Activated T-cell treated with anti-CD3 and anti-CD28 coated beads, Interleukin-2, amount 50 U/mL, for 4 hours (primary cell): ENCODE results near the gene RFNG. TPM values are rescaled to one million over a fixed set of nuclear protein-coding genes. Genes with fewer than 3 reads are reported as not detected.

Experiments used
- ATAC-seq, 2 donors: fragments of 200-7000 bp; cut with Tn5 transposase; one replicate each; pipeline ENCODE4 v1.10.0; 2021
- DNase-seq: peaks from one replicate; pipeline ENCODE4 v3.0.0-alpha.2; 2020
- H3K27me3 Mint-ChIP-seq: one replicate; pipeline ENCODE4 v1.8.0; 2021; ENCODE audit warnings: low read depth, mixed read lengths
- H3K36me3 Mint-ChIP-seq: one replicate; pipeline ENCODE4 v1.8.0; 2022; ENCODE audit warnings: mixed read lengths; ENCODE audit not compliant: insufficient read depth
- H3K4me1 Mint-ChIP-seq: one replicate; pipeline ENCODE4 v1.8.0; 2021; ENCODE audit warnings: low read depth, mixed read lengths
- H3K4me3 Mint-ChIP-seq: one replicate; pipeline ENCODE4 v1.8.0; 2021; ENCODE audit warnings: mild to moderate bottlenecking, moderate library complexity, mixed read lengths
- H3K9me3 Mint-ChIP-seq: one replicate; pipeline ENCODE4 v1.8.0; 2021; ENCODE audit warnings: mixed read lengths
- total RNA-seq, 3 donors: library from RNA; stranded (reverse); gene quantifications; one replicate each; pipeline ENCODE4 v1.2.1, GENCODE V29; 2021

RFNG gene
- total RNA-seq, 3 donors from 2014 or later: 20.3 to 21.5 (median 20.4) TPM

DNA sequence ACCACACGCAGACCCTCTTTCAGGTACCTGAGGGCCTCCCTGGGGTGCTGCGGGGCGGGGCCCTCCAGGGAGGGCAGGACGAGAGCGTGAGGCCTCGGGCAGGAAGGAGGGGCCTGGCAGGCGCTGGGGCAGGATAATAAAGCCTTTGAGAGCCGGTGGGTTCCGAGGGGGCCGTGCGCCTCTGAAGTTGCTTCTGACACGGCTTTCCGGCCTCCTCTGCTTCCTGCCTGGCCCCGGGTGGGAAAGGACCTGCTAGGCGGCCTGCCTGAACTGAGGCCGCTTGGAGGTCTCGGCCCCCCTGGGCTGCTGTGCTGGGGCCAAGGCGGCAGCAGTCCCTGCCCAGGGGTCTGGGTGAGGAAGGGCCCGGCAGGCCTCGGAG is 39.4 kb downstream of the RFNG start:
- Mint-ChIP-seq H3K4me3 (no peak overlapping the region), H3K27me3 (no peaks in the 10 kb centered on the region), H3K36me3 (no peaks in the 10 kb centered on the region), H3K9me3 (no peaks in the 10 kb centered on the region), H3K4me1 (no peaks in the 10 kb centered on the region)
- DNase-seq (no peak), ATAC-seq (no peak)

DNA sequence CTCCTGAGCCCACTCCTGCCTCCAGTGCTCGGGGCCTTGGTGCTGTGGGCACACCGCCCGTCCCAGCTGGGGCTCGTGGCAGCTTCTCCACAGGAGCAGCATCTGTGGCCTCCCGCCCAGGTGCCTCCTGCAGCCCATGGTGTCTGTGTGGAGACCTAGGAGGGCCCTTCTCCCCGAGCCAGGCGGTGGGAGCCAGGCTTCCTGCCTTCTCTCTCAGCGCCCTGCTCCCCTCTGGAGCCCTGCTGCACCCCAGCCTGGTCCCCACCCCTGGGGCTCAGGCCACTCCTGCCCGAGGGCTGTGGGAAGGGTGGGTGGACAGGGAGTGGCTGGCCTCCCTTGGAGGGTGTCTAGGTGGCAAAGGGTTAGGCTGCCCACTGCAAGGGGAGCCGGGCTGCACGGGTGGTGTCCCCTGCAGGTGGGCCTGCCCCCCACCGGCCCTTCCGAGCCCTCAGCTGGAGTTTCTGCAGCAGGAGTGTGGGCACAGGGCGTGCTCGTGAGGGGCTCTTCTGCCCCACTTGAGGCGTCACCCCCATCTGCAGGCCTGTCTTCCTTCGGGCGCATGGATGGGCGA is 39.9 kb downstream of the RFNG start:
- Mint-ChIP-seq H3K27me3 (no peaks in the 10 kb centered on the region), H3K4me3 (no peak overlapping the region), H3K4me1 (no peaks in the 10 kb centered on the region), H3K9me3 (no peaks in the 10 kb centered on the region), H3K36me3 (no peaks in the 10 kb centered on the region)
- DNase-seq (no peak), ATAC-seq (no peak)

DNA sequence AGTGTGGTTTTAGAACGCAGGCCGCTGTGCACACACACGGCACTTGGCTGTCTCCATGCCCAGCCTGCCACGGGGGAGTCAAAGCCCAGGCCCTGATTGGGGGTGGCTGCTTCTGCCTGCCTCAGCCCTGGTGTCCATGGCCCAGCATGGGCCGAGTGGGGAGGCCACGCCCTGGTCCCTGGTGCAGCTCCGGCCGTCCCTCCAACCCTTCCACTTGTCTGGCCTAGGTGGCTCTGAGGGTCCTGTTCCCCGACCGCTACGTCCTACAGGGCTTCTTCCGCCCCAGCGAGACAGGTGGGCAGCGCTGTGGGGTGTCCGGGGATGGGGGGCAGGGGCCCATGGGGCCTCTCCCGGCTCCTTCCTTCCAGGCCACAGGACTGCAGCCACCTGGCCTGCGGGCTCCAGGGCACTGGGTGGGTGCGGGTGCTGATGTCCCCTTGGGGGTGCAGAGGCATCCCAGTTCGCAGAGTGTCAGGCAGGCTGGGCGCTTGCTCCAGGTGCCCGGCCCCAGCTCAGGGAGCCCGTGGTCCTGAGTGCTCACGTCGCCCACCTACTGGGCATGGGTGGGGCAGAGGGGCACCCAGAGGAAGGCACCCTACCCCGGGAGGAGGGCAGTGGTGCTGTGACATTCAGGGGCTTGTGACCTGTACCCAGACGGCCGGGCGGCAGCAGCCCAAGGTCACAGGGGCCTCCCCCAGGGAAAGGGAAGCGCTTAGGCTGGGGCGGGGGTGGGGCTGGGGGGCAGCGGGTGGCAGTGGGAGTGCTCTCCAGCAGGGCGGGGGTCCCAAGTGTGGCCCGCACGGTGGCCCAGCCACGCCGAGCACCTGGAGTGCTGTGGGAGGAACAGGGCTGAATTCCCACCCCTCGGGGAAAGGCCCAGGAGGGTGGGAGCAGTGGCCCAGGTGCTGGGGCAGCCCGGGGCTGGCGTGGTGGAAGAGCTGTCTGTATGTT is 40.8 kb downstream of the RFNG start:
- H3K9me3 Mint-ChIP-seq: no peaks in the 10 kb centered on the region
- ATAC-seq: no peak
- DNase-seq: no peak
- H3K36me3 Mint-ChIP-seq: no peaks in the 10 kb centered on the region
- no peaks in the 10 kb centered on the region for H3K4me1 Mint-ChIP-seq
- no peaks in the 10 kb centered on the region for H3K27me3 Mint-ChIP-seq
- no peak overlapping the region for H3K4me3 Mint-ChIP-seq

DNA sequence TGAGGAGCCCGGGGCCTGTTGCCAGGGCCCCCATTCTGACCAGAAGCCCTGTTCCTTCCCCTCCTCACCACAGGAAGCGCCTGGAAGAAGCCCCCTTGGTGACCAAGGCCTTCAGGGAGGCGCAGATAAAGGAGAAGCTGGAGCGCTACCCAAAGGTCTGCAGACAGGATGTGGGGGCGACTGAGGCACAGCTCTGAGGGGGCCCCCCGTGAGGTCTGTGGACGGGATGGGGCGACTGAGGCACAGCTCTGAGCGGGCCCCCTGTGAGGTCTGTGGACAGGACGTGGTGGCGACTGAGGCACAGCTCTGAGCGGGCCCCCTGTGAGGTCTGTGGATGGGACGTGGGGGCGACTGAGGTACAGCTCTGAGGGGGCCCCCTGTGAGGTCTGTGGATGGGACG is 42.2 kb downstream of the RFNG start:
- DNase-seq (no peak), ATAC-seq (no peak)
- Mint-ChIP-seq H3K36me3 (no peaks in the 10 kb centered on the region), H3K9me3 (no peaks in the 10 kb centered on the region), H3K27me3 (no peaks in the 10 kb centered on the region), H3K4me1 (no peaks in the 10 kb centered on the region), H3K4me3 (no peak overlapping the region)

DNA sequence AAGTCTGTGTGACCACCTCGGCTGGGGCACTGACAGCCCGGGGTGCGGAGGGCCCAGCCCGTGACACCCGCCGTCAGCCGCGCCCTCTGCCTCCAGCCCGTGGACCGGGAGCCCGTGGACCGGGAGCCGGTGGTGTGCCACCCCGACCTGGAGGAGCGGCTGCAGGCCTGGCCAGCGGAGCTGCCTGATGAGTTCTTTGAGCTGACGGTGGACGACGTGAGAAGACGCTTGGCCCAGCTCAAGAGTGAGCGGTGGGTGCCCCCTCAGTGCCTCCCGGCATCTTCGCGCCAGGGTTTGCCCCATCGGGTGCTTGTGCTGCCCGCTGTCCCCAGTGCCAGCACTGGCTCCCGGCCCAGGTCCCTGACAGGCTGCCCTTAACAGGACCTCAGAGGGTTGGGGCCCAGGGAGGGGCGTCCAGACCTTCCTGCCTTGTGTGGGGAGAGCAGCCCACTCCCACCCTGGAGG is 42.6 kb downstream of the RFNG start:
- Mint-ChIP-seq H3K4me1 (no peaks in the 10 kb centered on the region), H3K27me3 (no peaks in the 10 kb centered on the region), H3K9me3 (no peaks in the 10 kb centered on the region), H3K36me3 (no peaks in the 10 kb centered on the region), H3K4me3 (no peak overlapping the region)
- ATAC-seq: no peak
- DNase-seq: no peak

DNA sequence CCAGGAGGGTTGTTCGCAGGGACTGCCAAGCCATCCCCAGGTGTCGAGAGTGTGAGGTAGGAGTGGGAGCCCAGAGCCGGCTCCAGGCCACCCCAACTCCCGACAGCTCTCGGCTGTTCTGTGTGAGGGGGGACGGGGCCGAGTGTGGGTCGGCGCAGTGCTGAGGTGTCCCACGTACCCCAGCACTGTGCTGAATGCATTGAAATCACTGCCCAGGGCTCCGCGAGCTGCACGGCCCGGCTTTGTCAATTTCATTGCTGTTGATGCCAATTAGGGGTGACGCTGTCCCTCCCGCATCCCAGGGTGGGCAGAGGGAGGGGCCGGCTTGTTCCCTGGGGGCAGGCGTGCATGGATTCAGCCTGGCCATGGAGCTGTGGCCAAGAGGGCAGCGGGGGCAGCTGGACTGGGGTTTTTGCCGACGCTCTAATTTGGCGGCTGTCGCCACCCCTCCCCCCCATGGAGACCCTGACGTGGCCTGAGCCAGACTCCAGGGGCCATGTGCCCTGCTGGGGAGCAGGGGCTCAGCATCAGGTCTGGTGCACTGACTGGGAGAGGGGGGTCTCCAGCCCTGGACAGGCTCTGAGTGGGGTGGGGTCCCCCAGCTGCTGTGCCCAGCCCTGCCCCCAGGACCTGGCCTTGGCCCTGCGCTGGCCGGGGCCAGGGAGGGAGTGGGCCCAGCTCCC is 43.2 kb downstream of the RFNG start:
- Mint-ChIP-seq H3K9me3 (no peaks in the 10 kb centered on the region), H3K27me3 (no peaks in the 10 kb centered on the region), H3K36me3 (no peaks in the 10 kb centered on the region), H3K4me1 (no peaks in the 10 kb centered on the region), H3K4me3 (no peak overlapping the region)
- ATAC-seq: no peak
- no peak for DNase-seq

DNA sequence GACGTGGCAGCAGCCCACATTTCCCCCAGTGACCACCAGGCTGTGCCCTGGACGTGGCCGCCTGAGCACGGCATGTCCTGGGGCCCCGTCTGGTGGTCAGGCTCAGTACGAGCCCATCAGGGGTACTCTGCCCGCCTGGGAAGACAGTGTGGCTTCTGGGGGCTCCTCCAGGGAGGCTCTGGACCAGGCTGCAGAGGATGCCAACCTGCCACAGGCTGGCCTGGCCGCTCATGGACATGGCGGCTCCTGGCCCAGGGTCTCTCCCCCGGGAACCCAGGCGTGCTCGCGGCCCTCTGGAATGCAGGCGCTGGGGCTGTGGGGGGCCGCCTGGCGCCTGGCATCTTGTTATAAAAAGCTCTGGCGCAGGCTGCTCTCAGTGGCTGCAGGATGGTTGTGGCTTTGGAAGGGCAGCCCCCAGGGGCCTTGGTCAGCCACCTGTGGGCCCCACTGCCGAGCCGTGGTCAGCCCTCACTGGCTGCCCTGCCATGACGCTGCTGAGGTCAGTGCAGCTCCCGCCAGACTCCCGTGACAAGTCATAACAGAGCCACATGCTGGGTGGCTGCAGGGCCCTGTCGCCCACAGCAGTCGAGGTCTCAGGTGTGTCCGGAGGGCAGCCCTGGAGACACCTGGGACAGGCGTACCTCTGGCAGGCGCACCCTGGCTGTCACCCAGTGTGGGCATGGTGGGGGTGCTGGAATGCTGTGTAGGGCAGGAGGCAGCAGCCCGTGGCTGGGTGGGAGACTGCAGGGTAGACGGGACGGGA is 43.9 kb downstream of the RFNG start:
- no peak for DNase-seq

DNA sequence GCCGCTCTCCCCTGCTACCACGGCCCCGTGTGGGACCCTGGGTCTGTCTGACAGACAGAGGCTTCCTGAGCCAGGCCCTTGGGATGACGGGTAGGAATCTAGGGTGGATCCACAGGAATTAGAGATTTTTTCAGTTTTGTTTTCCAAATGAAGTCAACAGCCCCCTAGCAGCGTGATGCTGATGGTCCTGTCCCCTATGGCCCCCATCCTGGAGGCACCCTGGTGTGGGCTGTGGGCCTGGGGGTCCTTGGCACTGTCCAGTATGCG is 44.5 kb downstream of the RFNG start:
- H3K4me3 Mint-ChIP-seq: no peak overlapping the region
- H3K9me3 Mint-ChIP-seq: no peaks in the 10 kb centered on the region
- no peak for ATAC-seq
- H3K36me3 Mint-ChIP-seq: no peaks in the 10 kb centered on the region
- no peaks in the 10 kb centered on the region for H3K4me1 Mint-ChIP-seq
- no peaks in the 10 kb centered on the region for H3K27me3 Mint-ChIP-seq
- no peak for DNase-seq

More for the DNA sequence above, 43.9 kb downstream of the RFNG start:
- ATAC-seq: no peak
- no peaks in the 10 kb centered on the region for H3K27me3 Mint-ChIP-seq
- no peaks in the 10 kb centered on the region for H3K4me1 Mint-ChIP-seq
- H3K4me3 Mint-ChIP-seq: no peak overlapping the region
- no peaks in the 10 kb centered on the region for H3K9me3 Mint-ChIP-seq
- no peaks in the 10 kb centered on the region for H3K36me3 Mint-ChIP-seq

DNA sequence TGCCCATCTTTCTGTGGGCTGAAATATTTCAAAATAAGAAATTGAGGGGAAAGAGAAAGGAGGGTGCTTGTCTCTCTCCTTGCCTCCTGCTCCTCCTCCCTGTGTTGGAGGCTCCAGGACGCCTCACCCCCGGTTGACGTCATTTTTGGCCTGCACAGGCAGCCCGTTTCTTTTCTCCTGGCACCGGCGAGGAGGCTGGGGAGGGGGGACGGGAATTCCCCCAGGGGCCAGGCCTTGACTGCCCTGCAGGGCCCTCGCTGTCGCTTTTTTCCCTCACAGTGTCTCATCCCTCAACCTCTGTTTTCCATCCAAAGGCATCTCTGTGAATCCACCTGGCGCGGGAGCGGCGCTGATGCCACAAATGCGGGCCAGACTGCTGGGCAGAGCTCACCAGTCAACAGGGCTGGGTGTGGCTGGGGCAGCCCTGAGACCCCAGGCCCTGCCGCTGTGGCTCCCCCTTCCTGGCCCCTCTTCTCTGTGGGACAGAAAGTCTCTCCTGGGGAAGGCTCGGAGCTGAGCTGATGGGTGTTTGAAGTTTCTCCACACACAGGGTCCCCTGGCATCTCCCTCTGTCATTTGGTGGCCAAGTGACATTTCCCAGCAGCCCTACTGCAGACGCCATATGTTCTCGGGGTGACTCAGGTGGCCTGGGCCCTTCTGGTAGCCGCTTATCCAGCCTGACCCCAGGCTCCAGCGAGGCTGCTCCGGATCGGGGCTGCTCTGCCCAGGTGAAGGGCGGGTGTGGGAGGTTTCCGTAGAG is 45.0 kb downstream of the RFNG start:
- Mint-ChIP-seq H3K4me1 (no peaks in the 10 kb centered on the region), H3K9me3 (no peaks in the 10 kb centered on the region), H3K4me3 (no peak overlapping the region), H3K27me3 (no peaks in the 10 kb centered on the region), H3K36me3 (no peaks in the 10 kb centered on the region)
- DNase-seq: no peak
- no peak for ATAC-seq

DNA sequence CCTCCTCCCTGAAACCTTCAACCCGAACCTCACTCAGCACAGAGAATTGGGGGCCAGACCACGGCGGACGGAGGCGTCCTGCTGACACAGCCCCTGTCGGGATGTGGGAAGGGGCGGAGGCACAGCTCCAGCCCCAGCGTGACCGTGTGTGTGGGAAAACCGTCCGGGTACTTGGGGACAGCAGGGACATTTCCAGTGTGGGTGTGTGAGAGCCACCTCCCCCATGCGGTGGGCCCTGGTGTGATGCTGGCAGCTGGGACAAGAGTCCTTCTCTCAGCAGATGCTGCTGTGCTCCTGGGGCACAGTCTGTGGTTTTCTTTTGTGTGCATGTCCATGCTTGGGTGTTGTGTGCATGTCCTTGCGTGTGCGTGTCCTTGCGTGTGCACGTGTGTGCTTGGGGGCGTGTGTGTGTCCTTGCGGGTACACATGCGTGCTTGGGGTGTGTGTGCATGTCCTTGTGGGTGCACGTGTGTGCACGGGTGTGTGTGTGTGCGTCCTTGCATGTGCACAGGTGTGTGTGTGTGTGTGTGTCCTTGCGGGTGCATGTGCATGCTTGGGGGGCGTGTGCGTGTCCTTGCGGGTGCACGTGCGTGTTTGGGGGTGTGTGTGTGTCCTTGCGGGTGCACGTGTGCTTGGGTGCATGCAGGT is 45.8 kb downstream of the RFNG start:
- Mint-ChIP-seq H3K27me3 (no peaks in the 10 kb centered on the region), H3K9me3 (no peaks in the 10 kb centered on the region), H3K4me3 (no peak overlapping the region), H3K4me1 (no peaks in the 10 kb centered on the region), H3K36me3 (no peaks in the 10 kb centered on the region)
- ATAC-seq (no peak), DNase-seq (no peak)

DNA sequence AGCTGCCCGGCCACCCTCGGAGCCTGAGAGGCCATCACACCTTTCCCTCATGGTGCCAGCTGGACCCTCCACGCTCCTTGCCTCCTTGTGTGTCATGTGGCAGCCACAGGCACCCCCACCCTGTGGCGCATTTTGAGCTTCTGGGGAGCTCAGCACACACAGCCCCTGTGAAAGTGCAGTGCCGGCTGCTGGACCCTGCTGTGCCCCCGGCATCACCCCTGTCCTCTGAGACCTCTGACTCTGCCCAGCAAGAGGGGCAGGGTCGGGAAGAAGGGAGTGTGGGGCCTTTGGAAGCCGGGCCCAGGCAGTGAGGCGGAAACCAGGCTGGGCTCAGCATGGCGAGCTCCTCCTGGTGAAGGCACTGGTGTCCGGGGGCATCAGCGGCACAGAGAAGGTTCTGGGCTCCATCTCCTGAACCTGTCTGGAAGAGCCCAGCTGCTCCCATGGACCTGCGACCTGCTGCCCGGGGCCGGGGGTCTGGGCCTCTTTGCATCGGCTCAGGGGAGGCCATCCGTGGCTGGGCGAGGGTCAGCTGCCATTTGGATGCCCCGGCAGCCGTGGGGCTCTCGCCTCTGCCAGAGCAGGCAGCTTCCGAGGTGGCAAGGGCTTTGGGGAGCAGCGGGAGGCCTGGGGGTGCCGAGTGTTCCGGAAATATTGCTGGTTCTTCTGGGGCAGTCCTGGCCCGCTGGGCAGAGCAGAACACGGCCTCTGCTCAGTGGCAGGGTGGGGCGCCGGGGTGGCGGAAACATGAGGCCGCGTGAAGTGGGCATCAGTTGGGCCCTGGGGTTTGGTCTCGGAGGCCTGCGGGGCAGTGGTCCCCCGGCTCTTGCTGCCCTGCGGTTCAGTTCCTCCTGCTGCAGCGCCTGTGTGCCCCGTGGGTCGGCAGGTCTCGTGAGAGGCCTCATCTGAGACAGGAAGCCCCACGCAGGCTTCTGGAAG is 46.8 kb downstream of the RFNG start:
- Mint-ChIP-seq H3K4me1 (no peaks in the 10 kb centered on the region), H3K36me3 (no peaks in the 10 kb centered on the region), H3K9me3 (no peaks in the 10 kb centered on the region), H3K4me3 (no peak overlapping the region), H3K27me3 (no peaks in the 10 kb centered on the region)
- ATAC-seq (no peak), DNase-seq (no peak)

DNA sequence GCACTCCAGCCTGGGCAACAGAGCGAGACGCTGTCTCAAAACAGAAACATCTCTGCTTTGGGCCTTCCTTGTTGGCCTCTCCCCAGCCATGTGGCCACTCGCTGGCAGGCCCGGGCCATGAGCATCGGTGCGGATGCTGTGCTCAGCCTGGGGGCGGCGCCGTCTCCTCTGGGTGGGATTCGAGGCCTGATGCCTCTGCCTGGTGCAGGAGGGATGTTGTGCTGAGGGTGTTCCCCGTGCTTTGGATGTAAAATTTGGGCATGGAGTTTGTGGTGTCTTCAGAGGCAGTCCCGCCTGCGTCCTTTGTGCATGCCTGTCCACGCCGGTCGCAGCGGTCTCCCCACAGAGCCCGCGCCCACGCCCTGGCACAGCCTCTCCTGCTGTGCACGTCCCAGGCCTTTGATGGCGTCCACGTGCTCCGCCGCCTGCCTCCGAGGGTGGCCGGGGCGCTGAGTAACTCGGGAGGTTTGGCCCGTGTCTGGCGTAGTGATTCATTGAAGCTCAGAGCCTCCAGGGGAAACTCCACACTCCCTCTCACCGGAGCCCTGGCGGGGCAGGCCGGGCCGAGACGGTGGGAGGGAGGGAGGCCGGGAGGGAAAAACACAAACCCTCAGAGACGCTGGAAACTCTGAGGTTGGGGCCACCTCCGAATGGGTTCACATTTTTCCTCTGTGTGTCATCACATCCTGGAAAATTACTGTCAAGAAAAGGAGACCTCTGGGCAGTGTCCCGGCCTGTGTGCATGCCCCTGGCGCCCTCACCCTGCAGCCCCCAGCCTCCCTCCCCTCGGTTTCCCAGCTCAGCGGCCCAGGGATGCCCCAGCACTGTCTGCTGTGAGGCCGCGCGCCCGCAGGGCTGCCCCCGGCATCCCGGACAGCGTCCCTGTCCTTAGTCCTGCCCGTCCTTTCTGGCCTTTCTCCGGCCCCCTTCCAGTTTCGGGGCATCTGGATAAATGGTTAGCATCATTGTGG is 47.9 kb downstream of the RFNG start:
- no peaks in the 10 kb centered on the region for H3K36me3 Mint-ChIP-seq
- no peaks in the 10 kb centered on the region for H3K27me3 Mint-ChIP-seq

More for the DNA sequence above, 47.9 kb downstream of the RFNG start:
- H3K9me3 Mint-ChIP-seq: no peaks in the 10 kb centered on the region
- H3K4me3 Mint-ChIP-seq: no peak overlapping the region
- H3K4me1 Mint-ChIP-seq: no peaks in the 10 kb centered on the region
- ATAC-seq (peak; percentile 65 to 83), DNase-seq (no peak)
